ENCODE measurements around the gene ALOX5. TPM values are rescaled to one million over a fixed set of nuclear protein-coding genes. Genes with fewer than 3 reads are reported as not detected.

Gene ALOX5
- total RNA-seq, 4 donors from 2014 or later = 13.5 to 27.2 (median 21.1) TPM

DNA sequence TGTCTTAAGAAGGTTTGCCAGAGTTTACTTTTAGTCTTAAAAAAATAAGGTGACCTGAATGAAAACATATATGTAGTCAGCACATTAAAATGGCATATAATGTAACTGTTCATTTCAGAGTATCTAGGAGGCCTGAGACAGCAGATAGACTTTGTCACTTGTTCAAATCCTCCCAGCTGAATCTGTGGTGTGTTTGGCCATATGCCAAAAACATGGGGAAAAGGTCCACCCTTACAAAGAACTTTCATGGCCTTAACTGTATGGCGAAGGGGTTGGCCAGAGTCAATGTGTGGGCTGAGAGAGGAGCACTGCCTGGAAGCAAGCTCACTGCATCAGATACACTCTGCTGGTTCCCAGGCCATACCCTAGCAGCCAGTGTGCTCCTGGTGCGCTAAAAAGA is 113.7 kb downstream of the ALOX5 start:
- DNase-seq = no peak
- H3K4me3 ChIP-seq = no peak overlapping the region
- in situ Hi-C loops (cut with MboI; ENCODE audit: low pct_ligation_motif_present in 1 of 4, low pct_unique_long_range_greater_than_20kb in 1 of 4, low sequenced_read_pairs in 3 of 4) = no loop called here
- no peaks in the 10 kb centered on the region for H3K27me3 ChIP-seq
- no peak overlapping the region for H3K27ac ChIP-seq
- 84 to 100% methylated on average over 1 to 2 of the region's 2 CpGs for WGBS, 2 donors (ENCODE audit: low coverage in 1 of 2)
- no peaks in the 10 kb centered on the region for H3K9me3 ChIP-seq
- H3K4me1 ChIP-seq = no peaks in the 10 kb centered on the region
- TF ChIP-seq, protein P1, sequence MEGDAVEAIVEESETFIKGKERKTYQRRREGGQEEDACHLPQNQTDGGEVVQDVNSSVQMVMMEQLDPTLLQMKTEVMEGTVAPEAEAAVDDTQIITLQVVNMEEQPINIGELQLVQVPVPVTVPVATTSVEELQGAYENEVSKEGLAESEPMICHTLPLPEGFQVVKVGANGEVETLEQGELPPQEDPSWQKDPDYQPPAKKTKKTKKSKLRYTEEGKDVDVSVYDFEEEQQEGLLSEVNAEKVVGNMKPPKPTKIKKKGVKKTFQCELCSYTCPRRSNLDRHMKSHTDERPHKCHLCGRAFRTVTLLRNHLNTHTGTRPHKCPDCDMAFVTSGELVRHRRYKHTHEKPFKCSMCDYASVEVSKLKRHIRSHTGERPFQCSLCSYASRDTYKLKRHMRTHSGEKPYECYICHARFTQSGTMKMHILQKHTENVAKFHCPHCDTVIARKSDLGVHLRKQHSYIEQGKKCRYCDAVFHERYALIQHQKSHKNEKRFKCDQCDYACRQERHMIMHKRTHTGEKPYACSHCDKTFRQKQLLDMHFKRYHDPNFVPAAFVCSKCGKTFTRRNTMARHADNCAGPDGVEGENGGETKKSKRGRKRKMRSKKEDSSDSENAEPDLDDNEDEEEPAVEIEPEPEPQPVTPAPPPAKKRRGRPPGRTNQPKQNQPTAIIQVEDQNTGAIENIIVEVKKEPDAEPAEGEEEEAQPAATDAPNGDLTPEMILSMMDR (IDR thresholded peaks at IDR 0.05) = no peak
- no peak for TF ChIP-seq EP300 (IDR thresholded peaks at IDR 0.05; ENCODE audit: low read depth)
- no peak for TF ChIP-seq POLR2A (IDR thresholded peaks at IDR 0.05)
- no peak for TF ChIP-seq POLR2AphosphoS5 (IDR thresholded peaks at IDR 0.05)
- H3K36me3 ChIP-seq = peaks cover 0 to 7% (median 2%) of the 10 kb centered on the region in 4 donors
- intact Hi-C loops (cut with DNase I; ENCODE audit: low total_unique reads) = no loop called here

DNA sequence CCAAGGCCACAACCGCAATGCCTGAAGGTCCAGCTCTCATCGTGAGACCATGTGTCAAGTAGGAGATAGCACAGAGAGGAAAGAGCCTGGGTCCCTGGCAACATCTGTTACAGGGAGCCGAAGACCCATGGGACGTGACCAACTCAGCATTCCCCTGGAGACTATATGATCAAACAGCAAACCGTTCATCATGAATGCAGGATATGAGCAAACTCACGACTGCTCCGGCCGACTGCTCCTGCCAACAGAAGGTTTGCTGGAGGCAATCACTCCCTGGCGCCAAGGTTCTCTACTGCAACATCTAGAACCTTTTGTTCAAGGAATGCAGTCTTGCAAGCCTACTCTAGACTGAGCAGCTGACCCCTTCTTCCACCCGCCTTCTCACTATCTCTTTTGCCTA is 114.3 kb downstream of the ALOX5 start:
- no peaks in the 10 kb centered on the region for H3K27me3 ChIP-seq
- in situ Hi-C loops (cut with MboI; ENCODE audit: low pct_ligation_motif_present in 1 of 4, low pct_unique_long_range_greater_than_20kb in 1 of 4, low sequenced_read_pairs in 3 of 4) = no loop called here
- no peak for DNase-seq
- intact Hi-C loops (cut with DNase I; ENCODE audit: low total_unique reads) = no loop called here
- H3K4me1 ChIP-seq = no peaks in the 10 kb centered on the region
- H3K36me3 ChIP-seq = peaks cover 0 to 7% (median 2%) of the 10 kb centered on the region in 4 donors
- no peak overlapping the region for H3K27ac ChIP-seq
- no peak overlapping the region for H3K4me3 ChIP-seq
- 91 to 100% methylated on average over 2 to 10 of the region's 10 CpGs for WGBS, 2 donors (ENCODE audit: low coverage in 1 of 2)
- TF ChIP-seq POLR2A (IDR thresholded peaks at IDR 0.05) (no peak), EP300 (IDR thresholded peaks at IDR 0.05; ENCODE audit: low read depth) (no peak), POLR2AphosphoS5 (IDR thresholded peaks at IDR 0.05) (no peak)
- TF ChIP-seq, protein P1 (IDR thresholded peaks at IDR 0.05) = no peak
- no peaks in the 10 kb centered on the region for H3K9me3 ChIP-seq

DNA sequence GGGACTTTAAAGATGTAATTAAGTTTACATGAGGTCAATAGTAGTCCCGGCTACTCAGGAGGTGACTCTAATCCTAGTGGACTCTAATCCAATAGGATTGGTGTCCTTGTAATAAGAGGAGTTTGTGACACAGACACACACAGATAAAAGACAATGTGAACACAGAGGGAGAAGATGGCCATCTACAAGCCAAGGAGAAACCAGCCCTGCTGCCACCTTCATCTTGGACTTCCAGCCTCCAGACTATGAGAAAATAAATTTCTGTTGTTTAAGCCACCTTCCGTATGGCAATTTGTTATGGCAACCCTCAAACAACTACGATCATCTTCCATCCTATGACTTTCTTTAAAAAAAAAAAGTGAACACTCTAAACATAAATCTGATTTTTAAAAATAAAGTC is 116.3 kb downstream of the ALOX5 start:
- intact Hi-C loops (cut with DNase I; ENCODE audit: low total_unique reads) (no loop called here), in situ Hi-C loops (cut with MboI; ENCODE audit: low pct_ligation_motif_present in 1 of 4, low pct_unique_long_range_greater_than_20kb in 1 of 4, low sequenced_read_pairs in 3 of 4) (no loop called here)
- no peak overlapping the region for H3K4me3 ChIP-seq
- no peak for TF ChIP-seq POLR2A (IDR thresholded peaks at IDR 0.05)
- TF ChIP-seq POLR2AphosphoS5 (IDR thresholded peaks at IDR 0.05) = no peak
- TF ChIP-seq EP300 (IDR thresholded peaks at IDR 0.05; ENCODE audit: low read depth) = no peak
- TF ChIP-seq, protein P1 (IDR thresholded peaks at IDR 0.05) = no peak
- H3K36me3 ChIP-seq = peaks cover 0 to 4% (median 0%) of the 10 kb centered on the region in 4 donors
- H3K27me3 ChIP-seq = no peaks in the 10 kb centered on the region
- 94 to 96% methylated on average over 3 of the region's 3 CpGs for WGBS, 2 donors (ENCODE audit: low coverage in 1 of 2)
- DNase-seq = no peak
- H3K27ac ChIP-seq = no peak overlapping the region
- peaks cover 0 to under 1% of the 10 kb centered on the region in 2 donors for H3K9me3 ChIP-seq
- no peaks in the 10 kb centered on the region for H3K4me1 ChIP-seq

DNA sequence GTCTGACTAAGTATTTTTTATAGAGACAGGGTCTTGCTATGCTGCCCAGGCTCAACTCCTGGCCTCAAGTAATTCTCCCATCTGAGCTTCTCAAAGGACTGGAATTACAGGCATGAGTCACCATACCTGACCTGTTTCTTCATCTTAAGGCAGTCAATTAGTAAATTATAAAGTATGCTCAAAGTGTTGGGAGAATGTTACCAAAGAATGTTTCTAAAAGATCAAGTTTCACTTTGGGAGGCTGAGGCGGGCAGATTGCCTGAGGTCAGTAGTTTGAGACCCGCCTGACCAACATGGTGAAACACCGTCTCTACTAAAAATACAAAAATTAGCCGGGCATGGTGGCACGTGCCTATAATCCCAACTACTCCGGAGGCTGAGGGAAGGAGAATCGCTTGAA is 117.0 kb downstream of the ALOX5 start:
- H3K4me1 ChIP-seq = no peaks in the 10 kb centered on the region
- TF ChIP-seq, protein P1 (IDR thresholded peaks at IDR 0.05) = no peak
- no peak for TF ChIP-seq POLR2A (IDR thresholded peaks at IDR 0.05)
- TF ChIP-seq EP300 (IDR thresholded peaks at IDR 0.05; ENCODE audit: low read depth) = no peak
- no peak for TF ChIP-seq POLR2AphosphoS5 (IDR thresholded peaks at IDR 0.05)
- 93 to 95% methylated on average over 7 of the region's 7 CpGs for WGBS, 2 donors (ENCODE audit: low coverage in 1 of 2)
- no peak for DNase-seq
- intact Hi-C loops (cut with DNase I; ENCODE audit: low total_unique reads) = no loop called here
- H3K4me3 ChIP-seq = no peak overlapping the region
- H3K36me3 ChIP-seq = peaks cover 0 to 4% (median 0%) of the 10 kb centered on the region in 4 donors
- no peak overlapping the region for H3K27ac ChIP-seq
- H3K27me3 ChIP-seq = no peaks in the 10 kb centered on the region
- in situ Hi-C loops (cut with MboI; ENCODE audit: low pct_ligation_motif_present in 1 of 4, low pct_unique_long_range_greater_than_20kb in 1 of 4, low sequenced_read_pairs in 3 of 4) = no loop called here
- peaks cover 6 to 8% of the 10 kb centered on the region in 2 donors for H3K9me3 ChIP-seq

Other genes starting within 250 kb of the ALOX5 start
- under 1 TPM in 1 of 4 donors, not detected in 3; 0.48 TPM for gene OR13A1, start 58.6 kb upstream of the ALOX5 start, total RNA-seq

Data from transverse colon (tissue), 4 donors.